Esophagus squamous epithelium (tissue), 4 donors: ENCODE measurements around the gene MRPL37.

Source experiments
- CTCF ChIP-seq, 6 experiments: fragments of 450-650 bp in 4 of 6; fragments of 200-600 bp in 2 of 6; sonication (generic) in 2 of 6; IDR thresholded peaks; one replicate each; pipeline ENCODE4 v1.5.1; 2016 to 2019; ENCODE audit warnings: antibody characterized with exemption in 6 of 6, mild to moderate bottlenecking in 4 of 6, moderate library complexity in 4 of 6
- POLR2A ChIP-seq, 4 donors: fragments of 450-650 bp; IDR thresholded peaks; one replicate each; pipeline ENCODE4 v1.6.1; 2017; ENCODE audit warnings: antibody characterized with exemption in 4 of 4, mild to moderate bottlenecking in 4 of 4, moderate library complexity in 3 of 4

GRCh38 chr1:54171016-54171415, 29.0 kb upstream of the MRPL37 start:
- TF ChIP-seq CTCF (IDR thresholded peaks at IDR 0.05) (no peak), POLR2A (IDR thresholded peaks at IDR 0.05) (no peak)
